Measurements from ENCODE around the gene NLN. TPM values are rescaled to one million over a fixed set of nuclear protein-coding genes. Genes with fewer than 3 reads are reported as not detected.

The NLN gene
- total and polyA plus RNA-seq, 4 donors, result 13.4 to 26.4 (median 19.1) TPM

DNA sequence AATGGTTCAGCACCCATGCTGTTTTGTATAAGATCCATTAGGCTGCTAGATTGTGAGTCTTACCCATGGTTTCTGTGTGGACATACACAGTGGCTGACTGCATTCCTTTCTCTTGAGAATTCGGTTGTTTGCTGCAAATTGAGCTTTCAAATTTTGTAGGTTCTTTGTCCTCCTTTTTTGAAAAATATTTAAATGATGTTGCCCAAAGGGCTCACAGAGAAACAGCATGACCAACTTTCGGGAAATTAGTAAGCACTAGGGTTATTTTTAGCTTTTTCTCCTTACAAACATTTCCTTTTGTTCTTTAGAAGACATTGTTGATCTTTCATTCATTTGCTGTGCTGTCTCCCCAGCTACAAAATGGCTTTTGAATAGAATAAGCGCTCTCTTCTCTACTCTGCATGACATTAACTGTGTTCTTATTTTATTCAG, 79.4 kb downstream of the NLN start:
- no peak overlapping the region for H3K9ac ChIP-seq (ENCODE audit: low read depth in 1 of 2, low read length in 2 of 2)
- H3K9me3 ChIP-seq (ENCODE audit: control insufficient read depth in 4 of 4, low read length in 3 of 4), result no peaks in the 10 kb centered on the region

DNA sequence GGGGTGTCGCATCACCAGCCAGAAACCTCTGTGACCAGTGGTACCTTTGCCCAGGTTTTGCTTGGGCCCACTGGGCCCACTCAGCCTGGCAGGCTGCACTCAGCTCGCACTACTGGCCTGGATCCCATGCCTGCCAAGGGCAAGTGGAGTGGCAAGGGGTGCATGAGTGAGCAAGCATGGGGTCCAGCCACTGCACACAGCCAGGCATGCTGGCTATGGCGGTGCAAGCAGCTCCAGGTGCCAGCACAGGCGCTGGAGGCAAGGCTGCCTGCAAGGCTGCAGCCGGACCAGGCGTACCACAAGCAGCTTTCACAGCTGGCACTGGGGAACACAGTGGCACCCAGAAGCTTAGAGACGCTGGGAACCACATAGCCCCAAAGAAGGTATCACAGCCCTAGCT, 80.1 kb downstream of the NLN start:
- 98% methylated on average over 7 of the region's 7 CpGs for WGBS
- no peak for DNase-seq (ENCODE audit: low spot score)
- H3K9ac ChIP-seq (ENCODE audit: low read depth in 1 of 2, low read length in 2 of 2), result no peak overlapping the region
- no peak overlapping the region for H3K27ac ChIP-seq (ENCODE audit: low read depth in 1 of 2, low read length in 2 of 2)
- TF ChIP-seq GABPA (IDR thresholded peaks at IDR 0.05 in 1 of 2, conservative IDR thresholded peaks at IDR 0.05 in 1 of 2), result no peak
- no peak for TF ChIP-seq EGR1 (IDR thresholded peaks at IDR 0.05; ENCODE audit: low read depth in 2 of 2)
- TF ChIP-seq, protein P1, sequence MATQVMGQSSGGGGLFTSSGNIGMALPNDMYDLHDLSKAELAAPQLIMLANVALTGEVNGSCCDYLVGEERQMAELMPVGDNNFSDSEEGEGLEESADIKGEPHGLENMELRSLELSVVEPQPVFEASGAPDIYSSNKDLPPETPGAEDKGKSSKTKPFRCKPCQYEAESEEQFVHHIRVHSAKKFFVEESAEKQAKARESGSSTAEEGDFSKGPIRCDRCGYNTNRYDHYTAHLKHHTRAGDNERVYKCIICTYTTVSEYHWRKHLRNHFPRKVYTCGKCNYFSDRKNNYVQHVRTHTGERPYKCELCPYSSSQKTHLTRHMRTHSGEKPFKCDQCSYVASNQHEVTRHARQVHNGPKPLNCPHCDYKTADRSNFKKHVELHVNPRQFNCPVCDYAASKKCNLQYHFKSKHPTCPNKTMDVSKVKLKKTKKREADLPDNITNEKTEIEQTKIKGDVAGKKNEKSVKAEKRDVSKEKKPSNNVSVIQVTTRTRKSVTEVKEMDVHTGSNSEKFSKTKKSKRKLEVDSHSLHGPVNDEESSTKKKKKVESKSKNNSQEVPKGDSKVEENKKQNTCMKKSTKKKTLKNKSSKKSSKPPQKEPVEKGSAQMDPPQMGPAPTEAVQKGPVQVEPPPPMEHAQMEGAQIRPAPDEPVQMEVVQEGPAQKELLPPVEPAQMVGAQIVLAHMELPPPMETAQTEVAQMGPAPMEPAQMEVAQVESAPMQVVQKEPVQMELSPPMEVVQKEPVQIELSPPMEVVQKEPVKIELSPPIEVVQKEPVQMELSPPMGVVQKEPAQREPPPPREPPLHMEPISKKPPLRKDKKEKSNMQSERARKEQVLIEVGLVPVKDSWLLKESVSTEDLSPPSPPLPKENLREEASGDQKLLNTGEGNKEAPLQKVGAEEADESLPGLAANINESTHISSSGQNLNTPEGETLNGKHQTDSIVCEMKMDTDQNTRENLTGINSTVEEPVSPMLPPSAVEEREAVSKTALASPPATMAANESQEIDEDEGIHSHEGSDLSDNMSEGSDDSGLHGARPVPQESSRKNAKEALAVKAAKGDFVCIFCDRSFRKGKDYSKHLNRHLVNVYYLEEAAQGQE (IDR thresholded peaks at IDR 0.05), result no peak
- TF ChIP-seq SP1 (IDR thresholded peaks at IDR 0.05), result no peak
- TF ChIP-seq, protein P2, sequence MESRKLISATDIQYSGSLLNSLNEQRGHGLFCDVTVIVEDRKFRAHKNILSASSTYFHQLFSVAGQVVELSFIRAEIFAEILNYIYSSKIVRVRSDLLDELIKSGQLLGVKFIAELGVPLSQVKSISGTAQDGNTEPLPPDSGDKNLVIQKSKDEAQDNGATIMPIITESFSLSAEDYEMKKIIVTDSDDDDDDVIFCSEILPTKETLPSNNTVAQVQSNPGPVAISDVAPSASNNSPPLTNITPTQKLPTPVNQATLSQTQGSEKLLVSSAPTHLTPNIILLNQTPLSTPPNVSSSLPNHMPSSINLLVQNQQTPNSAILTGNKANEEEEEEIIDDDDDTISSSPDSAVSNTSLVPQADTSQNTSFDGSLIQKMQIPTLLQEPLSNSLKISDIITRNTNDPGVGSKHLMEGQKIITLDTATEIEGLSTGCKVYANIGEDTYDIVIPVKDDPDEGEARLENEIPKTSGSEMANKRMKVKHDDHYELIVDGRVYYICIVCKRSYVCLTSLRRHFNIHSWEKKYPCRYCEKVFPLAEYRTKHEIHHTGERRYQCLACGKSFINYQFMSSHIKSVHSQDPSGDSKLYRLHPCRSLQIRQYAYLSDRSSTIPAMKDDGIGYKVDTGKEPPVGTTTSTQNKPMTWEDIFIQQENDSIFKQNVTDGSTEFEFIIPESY (IDR thresholded peaks at IDR 0.05), result no peak
- no peak for TF ChIP-seq HNF4G (IDR thresholded peaks at IDR 0.05)
- TF ChIP-seq NR2F2 (IDR thresholded peaks at IDR 0.05), result no peak
- no peak for TF ChIP-seq JUND (IDR thresholded peaks at IDR 0.05)
- H3K36me3 ChIP-seq (ENCODE audit: control insufficient read depth in 4 of 4, insufficient read depth in 3 of 4, low read depth in 1 of 4, low read length in 3 of 4), result peaks cover 0 to 4% (median 1%) of the 10 kb centered on the region in 4 donors
- no peaks in the 10 kb centered on the region for H3K4me1 ChIP-seq (ENCODE audit: control insufficient read depth in 4 of 4, insufficient read depth in 4 of 4, low read length in 3 of 4)
- no peaks in the 10 kb centered on the region for H3K27me3 ChIP-seq (ENCODE audit: control insufficient read depth in 4 of 4, insufficient read depth in 4 of 4, low read length in 3 of 4)
- H3K4me3 ChIP-seq (ENCODE audit: low read depth in 1 of 3, low read length in 3 of 3), result no peak overlapping the region
- H3K9me3 ChIP-seq (ENCODE audit: control insufficient read depth in 4 of 4, low read length in 3 of 4), result no peaks in the 10 kb centered on the region

More for the DNA sequence above, 79.4 kb downstream of the NLN start:
- TF ChIP-seq HNF4G (IDR thresholded peaks at IDR 0.05) (no peak), FOXA1 (IDR thresholded peaks at IDR 0.05) (no peak)
- TF ChIP-seq, protein P3, sequence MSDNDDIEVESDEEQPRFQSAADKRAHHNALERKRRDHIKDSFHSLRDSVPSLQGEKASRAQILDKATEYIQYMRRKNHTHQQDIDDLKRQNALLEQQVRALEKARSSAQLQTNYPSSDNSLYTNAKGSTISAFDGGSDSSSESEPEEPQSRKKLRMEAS (IDR thresholded peaks at IDR 0.05), result no peak
- 85% methylated on average over 3 of the region's 3 CpGs for WGBS
- DNase-seq (ENCODE audit: low spot score), result no peak
- H3K27me3 ChIP-seq (ENCODE audit: control insufficient read depth in 4 of 4, insufficient read depth in 4 of 4, low read length in 3 of 4), result no peaks in the 10 kb centered on the region
- H3K4me1 ChIP-seq (ENCODE audit: control insufficient read depth in 4 of 4, insufficient read depth in 4 of 4, low read length in 3 of 4), result no peaks in the 10 kb centered on the region
- no peak overlapping the region for H3K4me3 ChIP-seq (ENCODE audit: low read depth in 1 of 3, low read length in 3 of 3)
- no peak overlapping the region for H3K27ac ChIP-seq (ENCODE audit: low read depth in 1 of 2, low read length in 2 of 2)
- peaks cover 0 to 4% (median 1%) of the 10 kb centered on the region in 4 donors for H3K36me3 ChIP-seq (ENCODE audit: control insufficient read depth in 4 of 4, insufficient read depth in 3 of 4, low read depth in 1 of 4, low read length in 3 of 4)

DNA sequence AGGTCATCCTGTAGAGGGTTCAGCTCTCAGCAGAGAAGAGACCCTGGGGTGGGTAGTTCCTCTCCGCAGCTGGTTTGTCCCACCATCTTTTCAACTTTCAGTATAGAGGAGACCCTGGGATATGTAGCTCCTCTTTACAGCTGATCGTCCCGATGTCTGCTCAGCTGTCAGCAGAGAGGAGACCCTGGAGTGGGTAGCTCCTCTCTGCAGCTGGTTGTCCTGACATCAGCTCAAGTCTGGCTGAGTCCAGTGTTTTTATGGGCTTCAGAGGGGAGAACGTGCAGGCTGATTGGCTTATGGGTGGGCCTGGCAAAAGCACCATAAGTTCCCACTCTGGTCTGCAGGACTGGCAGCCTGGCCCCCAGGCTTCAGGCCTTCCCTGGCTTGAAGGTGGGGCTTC, 80.8 kb downstream of the NLN start:
- no peak overlapping the region for H3K9ac ChIP-seq (ENCODE audit: low read depth in 1 of 2, low read length in 2 of 2)
- no peak overlapping the region for H3K4me3 ChIP-seq (ENCODE audit: low read depth in 1 of 3, low read length in 3 of 3)
- no peaks in the 10 kb centered on the region for H3K9me3 ChIP-seq (ENCODE audit: control insufficient read depth in 4 of 4, low read length in 3 of 4)
- DNase-seq (ENCODE audit: low spot score), result no peak
- peaks cover 0 to 4% (median 0%) of the 10 kb centered on the region in 4 donors for H3K36me3 ChIP-seq (ENCODE audit: control insufficient read depth in 4 of 4, insufficient read depth in 3 of 4, low read depth in 1 of 4, low read length in 3 of 4)
- H3K27ac ChIP-seq (ENCODE audit: low read depth in 1 of 2, low read length in 2 of 2), result no peak overlapping the region
- WGBS, result 97% methylated on average over 4 of the region's 4 CpGs
- TF ChIP-seq, protein P4, sequence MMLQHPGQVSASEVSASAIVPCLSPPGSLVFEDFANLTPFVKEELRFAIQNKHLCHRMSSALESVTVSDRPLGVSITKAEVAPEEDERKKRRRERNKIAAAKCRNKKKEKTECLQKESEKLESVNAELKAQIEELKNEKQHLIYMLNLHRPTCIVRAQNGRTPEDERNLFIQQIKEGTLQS (IDR thresholded peaks at IDR 0.05), result no peak
- TF ChIP-seq, protein P1 (IDR thresholded peaks at IDR 0.05), result no peak
- TF ChIP-seq JUND (IDR thresholded peaks at IDR 0.05), result no peak
- TF ChIP-seq RXRA (IDR thresholded peaks at IDR 0.05), result no peak
- TF ChIP-seq HNF4G (IDR thresholded peaks at IDR 0.05), result no peak
- no peak for TF ChIP-seq NR2F2 (IDR thresholded peaks at IDR 0.05)
- no peak for TF ChIP-seq YY1 (IDR thresholded peaks at IDR 0.05)
- H3K27me3 ChIP-seq (ENCODE audit: control insufficient read depth in 4 of 4, insufficient read depth in 4 of 4, low read length in 3 of 4), result no peaks in the 10 kb centered on the region
- H3K4me1 ChIP-seq (ENCODE audit: control insufficient read depth in 4 of 4, insufficient read depth in 4 of 4, low read length in 3 of 4), result no peaks in the 10 kb centered on the region

Data from liver (tissue), 9 donors.